Measurements from ENCODE around the gene ACADVL.
A peak's percentile ranks its signal among the peaks of the same experiment; 100 is the strongest.
"Not testable (repeated sequence)": the region's sequence is repeated elsewhere in the genome, so short reads cannot be mapped to it uniquely, and the experiment has no call there.

Gene ACADVL

GRCh38 chr17:7241783-7242716 is 22.3 kb downstream of the ACADVL start, which contains the start of gene GABARAP:
Gene GABARAP, minus strand, starts transcription at chr17:7242449. Its CDS starts 119 bp downstream, at chr17:7242330.
- H3K4me3 ChIP-seq (ENCODE audit: low read depth, low read length): peak within 1 kb of the TSS; percentile 97
- DNase-seq (ENCODE audit: low read depth): no peak
- TF ChIP-seq, protein P1, sequence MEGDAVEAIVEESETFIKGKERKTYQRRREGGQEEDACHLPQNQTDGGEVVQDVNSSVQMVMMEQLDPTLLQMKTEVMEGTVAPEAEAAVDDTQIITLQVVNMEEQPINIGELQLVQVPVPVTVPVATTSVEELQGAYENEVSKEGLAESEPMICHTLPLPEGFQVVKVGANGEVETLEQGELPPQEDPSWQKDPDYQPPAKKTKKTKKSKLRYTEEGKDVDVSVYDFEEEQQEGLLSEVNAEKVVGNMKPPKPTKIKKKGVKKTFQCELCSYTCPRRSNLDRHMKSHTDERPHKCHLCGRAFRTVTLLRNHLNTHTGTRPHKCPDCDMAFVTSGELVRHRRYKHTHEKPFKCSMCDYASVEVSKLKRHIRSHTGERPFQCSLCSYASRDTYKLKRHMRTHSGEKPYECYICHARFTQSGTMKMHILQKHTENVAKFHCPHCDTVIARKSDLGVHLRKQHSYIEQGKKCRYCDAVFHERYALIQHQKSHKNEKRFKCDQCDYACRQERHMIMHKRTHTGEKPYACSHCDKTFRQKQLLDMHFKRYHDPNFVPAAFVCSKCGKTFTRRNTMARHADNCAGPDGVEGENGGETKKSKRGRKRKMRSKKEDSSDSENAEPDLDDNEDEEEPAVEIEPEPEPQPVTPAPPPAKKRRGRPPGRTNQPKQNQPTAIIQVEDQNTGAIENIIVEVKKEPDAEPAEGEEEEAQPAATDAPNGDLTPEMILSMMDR (IDR thresholded peaks at IDR 0.05; ENCODE audit: control insufficient read depth, extremely low read depth, insufficient read depth): no peak

GRCh38 chr17:7242717-7243452 is 23.1 kb downstream of the ACADVL start:
- peak overlapping the region; percentile 97 for H3K4me3 ChIP-seq (ENCODE audit: low read depth, low read length)
- DNase-seq (ENCODE audit: low read depth): peak; percentile 92
- TF ChIP-seq, protein P1 (IDR thresholded peaks at IDR 0.05; ENCODE audit: control insufficient read depth, extremely low read depth, insufficient read depth): no peak

DNA sequence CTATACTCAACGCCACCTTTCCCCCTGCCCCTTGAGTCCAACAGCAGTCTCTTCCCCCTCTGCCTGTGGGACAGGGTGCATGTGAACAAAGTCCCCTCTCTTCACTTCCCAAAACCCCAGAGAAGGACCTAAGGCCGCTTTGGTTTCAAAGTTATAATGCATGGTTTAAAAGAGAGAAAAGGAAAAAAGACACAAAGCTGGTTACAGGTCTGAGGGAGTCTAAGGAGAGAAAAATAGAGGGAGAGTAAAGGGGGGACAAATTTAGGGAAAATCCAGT is 23.7 kb downstream of the ACADVL start:
- TF ChIP-seq, protein P1 (IDR thresholded peaks at IDR 0.05; ENCODE audit: control insufficient read depth, extremely low read depth, insufficient read depth): no peak
- no peak for DNase-seq (ENCODE audit: low read depth)
- peak overlapping the region; percentile 97 for H3K4me3 ChIP-seq (ENCODE audit: low read depth, low read length)

DNA sequence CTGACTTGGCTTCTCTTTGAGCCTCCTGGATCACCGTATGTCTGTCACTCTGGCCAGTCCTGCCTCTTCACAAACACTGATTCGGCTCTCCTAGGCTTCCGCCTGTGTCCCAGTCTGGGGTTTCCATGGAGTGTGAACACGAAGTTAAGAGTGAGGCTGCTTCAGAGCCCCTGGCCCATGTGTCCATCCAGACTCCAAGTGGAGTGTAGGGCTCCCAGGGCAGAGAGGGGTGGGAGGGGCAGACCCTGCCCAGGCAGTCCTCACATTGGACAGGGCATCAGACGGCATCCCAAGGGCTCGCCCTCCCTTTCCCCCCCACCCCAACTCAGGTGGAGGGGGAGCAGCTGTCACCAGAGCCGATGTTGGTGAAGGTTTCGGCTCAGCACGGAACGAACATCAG is 24.1 kb downstream of the ACADVL start:
- not testable (repeated sequence) for DNase-seq (ENCODE audit: low read depth); H3K4me3 ChIP-seq (ENCODE audit: low read depth, low read length)

DNA sequence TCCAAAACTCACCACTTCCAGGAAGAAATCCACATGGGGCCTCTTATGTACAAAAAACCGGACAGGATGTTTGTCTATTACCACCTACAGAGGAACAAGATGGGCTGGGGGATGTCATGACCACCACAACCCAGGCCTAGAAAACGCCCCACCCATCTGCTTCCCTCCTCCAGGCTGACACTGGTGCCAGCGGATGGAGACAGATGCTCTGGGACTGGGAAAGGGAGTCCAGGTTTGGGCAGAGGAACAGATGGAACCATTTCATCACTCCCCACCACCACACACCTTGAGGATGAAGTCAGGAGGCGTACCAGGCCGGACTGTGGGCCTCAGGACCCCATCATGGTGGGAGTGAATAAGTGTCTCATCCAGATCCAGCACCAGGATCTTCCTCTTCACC is 27.0 kb downstream of the ACADVL start:
- no peak overlapping the region for H3K4me3 ChIP-seq (ENCODE audit: low read depth, low read length)
- DNase-seq (ENCODE audit: low read depth): no peak
- TF ChIP-seq, protein P1 (IDR thresholded peaks at IDR 0.05; ENCODE audit: control insufficient read depth, extremely low read depth, insufficient read depth): no peak

DNA sequence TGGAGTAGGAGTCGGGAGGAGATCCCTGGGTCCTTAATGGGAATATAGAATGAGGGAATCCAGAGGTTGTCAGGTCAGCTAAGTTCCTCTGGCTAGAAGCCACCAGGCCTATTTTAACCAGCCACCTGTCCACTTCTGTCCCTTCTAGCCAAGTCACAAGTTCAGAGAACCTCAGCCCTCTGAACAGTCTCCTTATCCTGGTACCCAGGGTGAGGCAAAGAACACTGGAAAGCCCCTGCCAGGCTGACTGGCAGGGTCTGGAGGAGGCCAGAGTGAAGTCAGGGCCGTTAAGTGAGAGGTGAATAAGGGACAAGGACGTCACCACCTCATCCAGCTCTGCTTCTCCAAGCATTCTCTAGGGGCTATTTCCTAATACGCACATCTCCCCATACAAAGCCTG is 29.1 kb downstream of the ACADVL start:
- TF ChIP-seq, protein P1 (IDR thresholded peaks at IDR 0.05; ENCODE audit: control insufficient read depth, extremely low read depth, insufficient read depth): no peak
- no peak overlapping the region for H3K4me3 ChIP-seq (ENCODE audit: low read depth, low read length)
- DNase-seq (ENCODE audit: low read depth): no peak

- no peak overlapping the region; the same call in 1 of the 2 replicates for H3K4me3 ChIP-seq (ENCODE audit: low read depth, low read length)
- TF ChIP-seq, protein P1 (IDR thresholded peaks at IDR 0.05; ENCODE audit: control insufficient read depth, extremely low read depth, insufficient read depth): no peak
- DNase-seq (ENCODE audit: low read depth): no peak
Observed at GRCh38 chr17:7249214-7249613, 29.5 kb downstream of the ACADVL start.
